Trophoblast cell (in vitro differentiated cells and primary cell): ENCODE data around the gene LGALS12.

Experiments
- DNase-seq, 2 donors: peaks; one replicate each; pipeline ENCODE4 v3.0.0-alpha.2; 2016
- H2AFZ ChIP-seq: 2 replicates; pipeline ENCODE4 v1.6.1; 2013; ENCODE audit warnings: low read length, moderate library complexity, mild to moderate bottlenecking; ENCODE audit not compliant: insufficient read depth, poor library complexity
- H2AK5ac ChIP-seq: 2 replicates; pipeline ENCODE4 v1.6.1; 2013; ENCODE audit warnings: mild to moderate bottlenecking, low read length
- H2BK120ac ChIP-seq: 2 replicates; pipeline ENCODE4 v1.6.1; 2013; ENCODE audit warnings: low read length, mild to moderate bottlenecking, moderate library complexity; ENCODE audit not compliant: insufficient read depth, poor library complexity
- H2BK12ac ChIP-seq: 2 replicates; pipeline ENCODE4 v1.6.1; 2013; ENCODE audit warnings: mild to moderate bottlenecking, low read length, moderate library complexity
- H2BK5ac ChIP-seq: 2 replicates; pipeline ENCODE4 v1.6.1; 2013; ENCODE audit warnings: low read length, low read depth, moderate library complexity, mild to moderate bottlenecking; ENCODE audit not compliant: poor library complexity
- H3K14ac ChIP-seq: 2 replicates; pipeline ENCODE4 v1.6.1; 2013; ENCODE audit warnings: mild to moderate bottlenecking, low read length
- H3K18ac ChIP-seq: 2 replicates; pipeline ENCODE4 v1.6.1; 2013; ENCODE audit warnings: mild to moderate bottlenecking, low read length
- H3K23ac ChIP-seq: 2 replicates; pipeline ENCODE4 v1.6.1; 2013; ENCODE audit warnings: low read length
- H3K27ac ChIP-seq: 2 replicates; pipeline ENCODE4 v1.5.1; 2013; ENCODE audit warnings: low read depth, mild to moderate bottlenecking, inconsistent platforms, low read length, moderate library complexity
- H3K27me3 ChIP-seq: 2 replicates; pipeline ENCODE4 v1.6.1; 2013; ENCODE audit warnings: inconsistent platforms, mild to moderate bottlenecking, low read length, moderate library complexity; ENCODE audit not compliant: insufficient read depth
- H3K36me3 ChIP-seq, 2 experiments: 1 replicate in 1 of 2; 2 replicates in 1 of 2; pipeline ENCODE4 v1.6.1; 2013; ENCODE audit warnings: low read length in 2 of 2, mild to moderate bottlenecking in 2 of 2, moderate library complexity in 1 of 2; ENCODE audit not compliant: insufficient read depth in 2 of 2, control insufficient read depth in 1 of 2
- H3K4ac ChIP-seq: 2 replicates; pipeline ENCODE4 v1.6.1; 2013; ENCODE audit warnings: low read depth, mild to moderate bottlenecking, low read length, moderate library complexity
- H3K4me1 ChIP-seq, 2 experiments: 1 replicate in 1 of 2; 2 replicates in 1 of 2; pipeline ENCODE4 v1.6.1; 2013; ENCODE audit warnings: low read length in 2 of 2, mild to moderate bottlenecking in 2 of 2, moderate library complexity in 1 of 2; ENCODE audit not compliant: insufficient read depth in 2 of 2, control insufficient read depth in 1 of 2
- H3K4me2 ChIP-seq: 2 replicates; pipeline ENCODE4 v1.6.1; 2013; ENCODE audit warnings: inconsistent platforms, mild to moderate bottlenecking, low read length, moderate library complexity
- H3K4me3 ChIP-seq: 2 replicates; pipeline ENCODE4 v1.5.1; 2013; ENCODE audit warnings: mild to moderate bottlenecking, low read depth, low read length, inconsistent platforms
- H3K79me1 ChIP-seq: one replicate; pipeline ENCODE4 v1.6.1; 2013; ENCODE audit warnings: low read length
- H3K79me2 ChIP-seq: 2 replicates; pipeline ENCODE4 v1.6.1; 2013; ENCODE audit warnings: low read length, mild to moderate bottlenecking; ENCODE audit not compliant: control insufficient read depth, insufficient read depth, poor library complexity
- H3K9ac ChIP-seq: 2 replicates; pipeline ENCODE4 v1.6.1; 2013; ENCODE audit warnings: mild to moderate bottlenecking, low read length
- H3K9me3 ChIP-seq: 2 replicates; pipeline ENCODE4 v1.6.1; 2013; ENCODE audit warnings: low read depth, mild to moderate bottlenecking, control low read depth, inconsistent platforms, low read length; ENCODE audit not compliant: insufficient read depth
- H4K12ac ChIP-seq: 2 replicates; pipeline ENCODE4 v1.6.1; 2013; ENCODE audit warnings: low read depth, mild to moderate bottlenecking, low read length, moderate library complexity
- H4K8ac ChIP-seq: 2 replicates; pipeline ENCODE4 v1.6.1; 2013; ENCODE audit warnings: low read depth, mild to moderate bottlenecking, low read length, moderate library complexity
- H4K91ac ChIP-seq: one replicate; pipeline ENCODE4 v1.6.1; 2013; ENCODE audit warnings: low read depth, mild to moderate bottlenecking, low read length, moderate library complexity
- WGBS: extraction: QIAGEN DNeasy Blood & Tissue Kit; methylation state at CpG from one replicate; pipeline ENCODE4 v1.1.7; 2013; ENCODE audit warnings: missing lambda C conversion rate; ENCODE audit not compliant: insufficient read length, insufficient coverage; ENCODE audit errors: extremely low coverage; 5-methylcytosine and 5-hydroxymethylcytosine counted together

The LGALS12 gene

GRCh38 chr11:63507511-63507910, 1.6 kb downstream of the LGALS12 start:
- H3K4ac ChIP-seq, result no peak overlapping the region
- H4K12ac ChIP-seq, result no peak overlapping the region
- DNase-seq, result no peak
- no peak overlapping the region for H3K9ac ChIP-seq
- H3K14ac ChIP-seq, result no peak overlapping the region
- H3K79me2 ChIP-seq, result peaks cover 1% of the 10 kb centered on the region
- H3K79me1 ChIP-seq, result peaks cover 4% of the 10 kb centered on the region
- H3K4me3 ChIP-seq, result no peak overlapping the region
- no peak overlapping the region for H3K4me2 ChIP-seq
- no peak overlapping the region for H3K23ac ChIP-seq
- H3K27ac ChIP-seq, result no peak overlapping the region
- H4K8ac ChIP-seq, result no peak overlapping the region
- H3K36me3 ChIP-seq, result no peaks in the 10 kb centered on the region
- no peak overlapping the region for H2AK5ac ChIP-seq
- H2AFZ ChIP-seq, result no peak overlapping the region
- no peak overlapping the region for H2BK5ac ChIP-seq
- no peak overlapping the region for H3K18ac ChIP-seq
- H2BK120ac ChIP-seq, result no peak overlapping the region
- no peak overlapping the region for H2BK12ac ChIP-seq
- H3K9me3 ChIP-seq, result peaks cover 2% of the 10 kb centered on the region
- WGBS, result no CpG with 5 or more reads among the region's 2 CpGs
- H3K4me1 ChIP-seq, result peaks cover 9 to 16% of the 10 kb centered on the region in 2 experiments
- H3K27me3 ChIP-seq, result no peaks in the 10 kb centered on the region
- H4K91ac ChIP-seq, result peak overlapping the region; percentile 1

DNA sequence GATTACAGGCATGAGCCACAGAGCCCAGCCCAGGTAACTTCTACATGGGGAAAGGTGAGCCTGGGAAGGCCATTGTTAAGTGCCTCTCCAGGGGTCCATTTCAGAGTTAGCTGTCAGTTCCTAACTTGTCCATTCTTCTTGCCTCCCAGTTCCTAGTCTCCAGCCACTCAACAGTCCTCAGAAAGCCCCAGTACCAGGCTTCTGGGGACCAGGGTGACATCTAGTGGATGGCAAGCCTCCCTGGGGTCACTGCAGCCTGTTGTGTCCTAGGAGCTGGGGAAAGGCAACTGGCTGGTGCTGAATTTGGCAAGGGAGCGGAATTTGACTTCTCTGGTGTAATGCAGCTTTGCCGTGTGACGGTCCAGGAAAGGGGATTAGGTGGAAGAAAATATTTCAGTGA, 2.1 kb downstream of the LGALS12 start:
- Histone ChIP-seq H3K4me3 (no peak overlapping the region), H3K4me1 (peaks cover 9 to 16% of the 10 kb centered on the region in 2 experiments), H4K91ac (no peak overlapping the region), H2AK5ac (no peak overlapping the region), H2BK12ac (no peak overlapping the region), H3K9ac (no peak overlapping the region), H3K36me3 (no peaks in the 10 kb centered on the region), H3K4me2 (no peak overlapping the region), H3K14ac (no peak overlapping the region), H3K27ac (no peak overlapping the region), H3K79me1 (peaks cover 4% of the 10 kb centered on the region), H3K27me3 (no peaks in the 10 kb centered on the region), H3K4ac (no peak overlapping the region), H3K18ac (no peak overlapping the region), H4K12ac (no peak overlapping the region), H3K9me3 (peaks cover 2% of the 10 kb centered on the region), H3K23ac (no peak overlapping the region), H2BK120ac (no peak overlapping the region), H3K79me2 (peaks cover 1% of the 10 kb centered on the region), H2AFZ (no peak overlapping the region), H2BK5ac (no peak overlapping the region), H4K8ac (no peak overlapping the region)
- DNase-seq, result no peak
- WGBS, result no CpG with 5 or more reads among the region's 3 CpGs

GRCh38 chr11:63508745-63509144, 2.9 kb downstream of the LGALS12 start:
- H3K18ac ChIP-seq, result no peak overlapping the region
- H3K27ac ChIP-seq, result no peak overlapping the region
- H4K91ac ChIP-seq, result no peak overlapping the region
- H4K12ac ChIP-seq, result no peak overlapping the region
- peaks cover 1% of the 10 kb centered on the region for H3K79me2 ChIP-seq
- no peak overlapping the region for H3K14ac ChIP-seq
- no peak overlapping the region for H3K4me2 ChIP-seq
- no peak overlapping the region for H2AK5ac ChIP-seq
- H3K27me3 ChIP-seq, result no peaks in the 10 kb centered on the region
- DNase-seq, result no peak
- no peak overlapping the region for H2BK12ac ChIP-seq
- peaks cover 4% of the 10 kb centered on the region for H3K79me1 ChIP-seq
- peaks cover 9 to 16% of the 10 kb centered on the region in 2 experiments for H3K4me1 ChIP-seq
- no peaks in the 10 kb centered on the region for H3K9me3 ChIP-seq
- no peak overlapping the region for H2BK5ac ChIP-seq
- H2AFZ ChIP-seq, result no peak overlapping the region
- H4K8ac ChIP-seq, result no peak overlapping the region
- no CpG with 5 or more reads among the region's 12 CpGs for WGBS
- no peak overlapping the region for H3K23ac ChIP-seq
- no peaks in the 10 kb centered on the region for H3K36me3 ChIP-seq
- H3K9ac ChIP-seq, result no peak overlapping the region
- H3K4me3 ChIP-seq, result no peak overlapping the region
- H3K4ac ChIP-seq, result no peak overlapping the region
- no peak overlapping the region for H2BK120ac ChIP-seq

DNA sequence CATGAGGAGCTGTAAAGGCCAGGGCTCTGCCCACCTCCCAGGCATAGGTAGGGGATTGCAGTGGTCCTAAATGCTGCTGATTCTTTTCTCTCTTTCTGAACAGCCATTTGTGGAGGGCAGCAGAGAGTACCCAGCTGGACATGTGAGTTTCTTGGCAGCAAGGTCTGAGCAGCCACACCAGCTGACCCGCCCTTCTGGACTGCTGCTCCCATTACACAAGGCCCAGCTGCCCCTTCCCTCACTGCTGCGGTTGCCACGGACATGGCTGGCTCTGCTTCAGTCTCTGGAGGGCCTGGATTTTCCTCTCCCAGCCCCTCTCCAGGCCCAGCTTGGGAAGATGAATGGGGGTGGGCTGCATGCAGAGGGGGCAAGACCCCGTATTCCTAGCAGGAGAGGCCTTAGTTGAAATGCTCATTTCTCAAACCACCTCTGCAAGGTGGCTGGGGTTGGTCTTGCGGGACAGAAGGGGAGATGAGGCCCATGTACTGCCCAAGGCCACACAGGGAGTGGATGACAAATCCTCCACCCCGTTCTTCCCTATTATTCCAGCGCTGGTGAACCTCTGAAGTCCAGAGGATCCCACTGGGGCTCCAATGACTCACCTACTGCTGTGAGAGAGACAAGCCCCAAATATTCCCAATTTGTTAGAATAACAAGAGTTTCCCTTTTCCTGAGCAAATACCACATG, 4.6 kb downstream of the LGALS12 start:
- H2AK5ac ChIP-seq, result no peak overlapping the region
- no peak overlapping the region for H4K91ac ChIP-seq
- H2BK5ac ChIP-seq, result no peak overlapping the region
- DNase-seq, result no peak
- no peak overlapping the region for H3K18ac ChIP-seq
- no peak overlapping the region for H4K8ac ChIP-seq
- H3K14ac ChIP-seq, result no peak overlapping the region
- H4K12ac ChIP-seq, result no peak overlapping the region
- H3K4me1 ChIP-seq, result peaks cover 9 to 16% of the 10 kb centered on the region in 2 experiments
- H3K36me3 ChIP-seq, result no peaks in the 10 kb centered on the region
- no peak overlapping the region for H3K4me3 ChIP-seq
- no peak overlapping the region for H3K4ac ChIP-seq
- no peak overlapping the region for H2AFZ ChIP-seq
- peaks cover 3% of the 10 kb centered on the region for H3K79me1 ChIP-seq
- no peak overlapping the region for H2BK120ac ChIP-seq
- no peaks in the 10 kb centered on the region for H3K27me3 ChIP-seq
- no peaks in the 10 kb centered on the region for H3K9me3 ChIP-seq
- no peak overlapping the region for H2BK12ac ChIP-seq
- H3K4me2 ChIP-seq, result no peak overlapping the region
- no peak overlapping the region for H3K23ac ChIP-seq
- H3K27ac ChIP-seq, result no peak overlapping the region
- H3K9ac ChIP-seq, result no peak overlapping the region
- WGBS, result no CpG with 5 or more reads among the region's 7 CpGs
- H3K79me2 ChIP-seq, result peaks cover 1% of the 10 kb centered on the region
